Renal pelvis (tissue), 4 donors: ENCODE results near the gene DGAT2. TPM values are rescaled to one million over a fixed set of nuclear protein-coding genes. Genes with fewer than 3 reads are reported as not detected.

ENCODE experiments used
- DNase-seq: peaks from one replicate; pipeline ENCODE4 v3.0.0-alpha.2; 2013
- polyA plus RNA-seq, 3 donors: library from polyadenylated mRNA; unstranded; fragments of 120-200 nt; gene quantifications; one replicate each; pipeline ENCODE4 v1.2.1, GENCODE V29; 2013; ENCODE audit not compliant: insufficient read length in 3 of 3

The DGAT2 gene
- polyA plus RNA-seq, 3 donors = 3.9 to 5.0 (median 4.9) TPM

DNA sequence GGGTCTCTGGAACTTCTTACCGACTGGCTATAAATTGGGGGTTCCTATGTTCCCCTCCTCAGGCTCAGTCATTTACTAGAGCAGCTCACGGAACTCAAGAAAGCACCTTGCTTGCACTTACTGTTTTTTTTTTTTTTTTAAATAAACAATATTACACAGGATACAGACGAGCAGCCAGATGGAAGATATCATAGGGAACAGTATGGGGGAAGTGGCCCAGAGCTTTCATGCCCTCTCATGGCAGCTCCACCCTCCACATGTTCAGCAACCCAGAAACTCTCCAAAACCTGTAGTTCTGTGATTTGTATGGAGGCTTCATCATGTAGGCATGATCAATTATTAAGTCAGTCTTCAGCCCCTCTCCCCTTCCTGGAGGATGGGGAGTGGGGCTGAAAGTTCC, 54.0 kb downstream of the DGAT2 start:
- no peak for DNase-seq

DNA sequence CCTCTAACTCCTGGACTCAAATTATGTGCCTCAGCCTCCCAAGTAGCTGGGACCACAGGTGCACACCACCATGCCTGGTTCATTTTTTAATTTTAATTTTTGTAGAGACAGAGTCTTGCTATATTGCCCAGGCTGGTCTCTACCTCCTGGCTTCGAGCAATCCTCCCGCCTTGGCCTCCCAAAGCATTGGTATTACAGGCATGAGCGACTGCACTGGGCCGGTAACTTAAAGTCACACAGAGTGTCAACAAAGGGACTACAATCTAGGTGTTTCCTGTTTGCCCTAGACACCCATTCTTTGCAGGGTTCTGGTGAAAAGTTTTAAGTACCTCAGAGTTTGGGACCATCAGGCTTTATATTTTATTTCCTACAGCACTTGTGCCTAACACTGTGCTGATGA, 54.8 kb downstream of the DGAT2 start:
- DNase-seq = no peak

DNA sequence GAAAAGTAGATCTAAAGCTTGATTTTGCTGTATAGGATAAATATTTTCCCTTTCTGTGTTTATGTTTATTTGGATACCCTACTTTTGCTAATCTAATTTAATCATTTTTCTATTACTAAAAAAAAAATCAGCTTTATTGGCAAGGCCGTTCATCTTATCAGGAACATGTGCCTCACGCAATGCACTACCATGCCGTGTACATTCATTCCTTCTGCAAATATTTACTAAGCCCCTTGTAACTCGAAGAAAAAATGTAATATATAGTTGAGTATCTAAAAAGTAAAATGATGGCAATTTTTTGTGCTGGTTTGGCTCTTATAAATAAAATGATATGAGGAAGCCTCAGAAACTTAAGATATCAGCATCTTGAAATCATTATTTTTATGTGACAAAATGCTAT, 55.4 kb downstream of the DGAT2 start:
- DNase-seq = no peak

DNA sequence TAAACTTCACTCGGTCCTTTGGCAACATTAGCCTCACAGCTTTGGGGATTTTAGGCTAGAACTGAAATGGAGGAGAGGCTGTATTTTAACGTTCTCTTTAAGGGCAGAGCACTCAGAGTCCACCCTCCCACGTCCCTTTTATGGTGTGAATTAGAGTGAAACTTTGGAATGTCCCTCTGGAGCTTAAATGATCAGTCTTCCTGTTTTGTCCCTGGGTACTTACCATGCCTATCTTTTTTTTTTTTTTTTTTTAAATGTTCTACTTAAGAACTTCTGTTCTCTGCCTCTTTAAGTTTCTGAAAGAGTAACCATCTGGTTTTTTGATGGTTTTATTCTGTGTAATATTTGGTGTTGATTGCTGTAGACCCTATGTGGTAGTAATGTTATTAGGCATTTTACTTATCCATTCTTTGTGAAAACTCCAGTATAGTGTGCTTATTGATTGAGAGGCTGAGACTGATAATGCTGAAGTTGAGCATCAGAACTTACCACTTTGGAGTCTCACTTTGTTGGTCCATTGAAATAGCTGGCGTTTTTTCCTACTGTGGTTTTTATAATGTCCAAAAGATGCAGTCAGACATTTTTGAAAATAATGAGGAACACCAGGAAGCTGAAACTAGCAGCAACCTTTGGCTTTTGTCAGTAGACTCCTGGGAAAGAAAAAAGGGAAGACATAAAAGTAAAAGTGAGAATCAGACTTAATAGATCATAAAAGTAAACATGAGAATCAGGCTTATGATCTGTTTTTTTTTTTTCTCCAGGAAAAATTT, 58.1 kb downstream of the DGAT2 start:
- peak; percentile 35 for DNase-seq

DNA sequence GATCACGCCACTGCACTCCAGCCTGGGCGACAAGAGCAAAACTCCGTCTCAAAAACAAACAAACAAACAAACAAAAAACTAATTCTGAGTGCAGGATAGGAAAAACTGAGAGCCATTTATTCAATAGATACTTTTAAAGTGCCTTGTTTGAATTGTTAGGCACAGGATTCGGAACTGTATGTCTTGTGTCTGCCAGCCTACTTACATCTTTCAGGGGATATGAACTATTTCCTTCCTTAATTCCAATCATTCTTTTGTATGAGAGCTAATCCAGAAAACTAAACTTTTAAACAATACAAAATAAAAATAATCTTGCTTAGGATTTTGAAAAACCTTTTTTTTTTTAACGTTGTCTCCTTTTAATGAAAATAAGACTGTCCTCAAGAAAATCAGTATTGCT, 59.0 kb downstream of the DGAT2 start:
- DNase-seq = no peak

DNA sequence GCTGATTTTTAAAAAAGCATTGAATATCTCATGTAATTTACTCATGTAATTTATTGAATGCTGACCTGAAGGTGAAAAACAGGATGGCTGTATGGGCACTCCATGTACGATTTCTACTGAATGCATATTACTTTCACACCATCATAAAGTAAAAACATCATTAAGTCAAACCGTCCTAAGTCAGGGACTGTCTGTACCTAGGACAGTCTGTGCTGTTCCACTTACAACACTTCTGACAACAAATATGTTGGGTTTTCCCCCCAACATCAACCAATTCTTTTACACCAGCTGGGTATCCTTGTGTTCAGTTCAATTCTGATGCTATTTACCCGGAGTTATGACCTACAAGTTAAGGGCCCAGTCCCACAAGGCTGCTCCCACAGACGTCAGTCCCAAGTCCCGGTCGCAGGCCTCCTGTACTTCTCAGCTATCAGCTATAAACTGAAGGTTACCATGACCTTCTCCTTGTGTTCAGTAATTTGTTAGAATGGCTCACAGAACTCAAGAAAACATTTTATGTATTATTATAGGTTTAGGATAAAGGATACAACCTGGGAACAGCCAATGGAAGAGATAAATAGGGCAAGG, 63.4 kb downstream of the DGAT2 start:
- DNase-seq = no peak

DNA sequence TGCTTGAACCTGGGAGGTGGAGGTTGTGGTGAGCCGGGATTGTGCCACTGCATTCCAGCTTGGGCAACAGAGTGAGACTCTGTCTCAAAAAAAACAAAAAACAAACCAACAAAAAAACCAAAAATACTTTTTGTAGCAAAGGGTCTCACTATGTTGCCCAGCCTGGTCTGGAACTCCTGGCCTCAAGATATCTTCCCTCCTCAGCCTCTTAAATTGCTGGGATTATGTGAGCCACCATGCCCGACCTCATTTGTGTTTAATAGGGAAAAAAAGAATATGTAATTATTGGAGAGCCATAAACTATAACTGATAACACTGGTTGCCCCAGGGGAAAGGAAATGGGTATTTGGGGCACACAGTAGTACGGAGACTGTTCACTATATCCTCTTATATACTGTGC, 66.2 kb downstream of the DGAT2 start:
- no peak for DNase-seq

DNA sequence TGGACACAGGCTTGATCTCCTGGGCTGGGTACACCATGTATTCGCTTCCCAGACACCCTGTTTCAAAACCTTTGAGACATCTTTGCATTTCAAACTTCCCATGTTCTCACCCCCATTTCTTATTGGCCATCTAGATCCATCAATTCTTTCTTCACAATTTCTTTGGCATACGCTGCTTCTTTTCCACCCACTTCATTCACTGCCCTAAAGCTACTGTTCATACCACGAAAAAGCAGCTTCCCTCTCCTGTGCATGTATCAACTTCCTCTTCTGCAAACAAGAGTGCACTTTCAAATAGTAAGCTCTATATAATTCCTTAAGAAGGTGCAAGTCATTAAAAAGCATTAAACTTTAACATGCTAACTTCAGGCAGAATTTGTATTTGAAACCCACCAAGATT, 67.8 kb downstream of the DGAT2 start:
- no peak for DNase-seq

DNA sequence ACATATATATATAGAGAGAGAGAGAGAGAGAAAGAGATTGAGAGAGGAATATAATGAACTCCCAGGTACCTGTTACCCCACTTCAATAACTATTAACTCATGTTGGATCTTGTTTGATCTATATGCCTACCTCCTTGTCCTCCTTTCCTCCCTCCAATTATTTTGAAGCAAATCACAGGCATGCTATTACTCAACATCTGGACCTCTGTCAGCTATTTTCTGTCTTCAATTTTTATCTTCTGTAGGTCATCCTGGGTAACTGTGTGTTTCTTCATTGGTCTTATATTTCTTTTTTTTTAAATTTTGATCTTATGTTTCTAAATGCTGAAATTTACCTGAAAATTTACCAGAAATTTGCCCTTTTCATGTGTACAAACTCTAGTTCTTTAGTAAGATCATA, 71.3 kb downstream of the DGAT2 start:
- DNase-seq = no peak

DNA sequence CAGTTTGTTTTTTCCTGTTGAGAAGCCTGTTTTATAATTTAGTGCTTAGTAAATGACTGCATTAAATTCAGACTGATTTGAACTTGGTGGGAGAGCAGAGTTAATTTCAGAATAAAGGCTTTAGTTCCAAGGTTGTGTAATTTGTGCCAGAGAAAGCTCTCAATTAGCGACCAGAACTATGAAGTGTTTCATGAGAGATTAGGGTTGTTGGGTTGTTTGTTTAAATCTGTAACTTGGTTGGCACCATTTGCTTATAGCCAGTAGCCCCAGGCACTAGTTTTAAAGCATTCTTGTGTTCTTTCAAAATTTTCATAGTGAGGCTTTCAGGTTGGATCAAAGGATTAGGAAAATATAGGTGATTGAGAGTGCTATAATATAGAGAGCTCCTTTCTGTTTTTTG, 71.9 kb downstream of the DGAT2 start:
- DNase-seq = no peak

DNA sequence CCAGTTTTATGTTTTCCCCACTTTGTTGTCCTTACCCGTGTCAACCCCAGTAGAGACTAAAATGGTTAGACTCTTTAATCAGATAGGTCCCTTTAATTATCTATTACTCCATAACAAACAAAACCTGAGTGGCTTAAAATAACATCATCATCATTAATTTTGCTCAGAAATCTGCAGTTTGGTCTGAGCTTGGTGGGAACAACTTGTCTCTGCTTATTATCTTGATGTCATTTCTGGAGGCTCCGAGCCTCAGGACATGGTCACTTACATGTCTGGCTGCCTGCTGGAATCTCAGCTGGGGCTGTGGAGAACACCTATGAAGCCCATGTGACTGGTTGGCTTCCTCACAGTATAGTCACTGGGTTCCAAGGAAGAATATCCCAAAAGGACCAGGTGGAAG, 73.2 kb downstream of the DGAT2 start:
- no peak for DNase-seq

DNA sequence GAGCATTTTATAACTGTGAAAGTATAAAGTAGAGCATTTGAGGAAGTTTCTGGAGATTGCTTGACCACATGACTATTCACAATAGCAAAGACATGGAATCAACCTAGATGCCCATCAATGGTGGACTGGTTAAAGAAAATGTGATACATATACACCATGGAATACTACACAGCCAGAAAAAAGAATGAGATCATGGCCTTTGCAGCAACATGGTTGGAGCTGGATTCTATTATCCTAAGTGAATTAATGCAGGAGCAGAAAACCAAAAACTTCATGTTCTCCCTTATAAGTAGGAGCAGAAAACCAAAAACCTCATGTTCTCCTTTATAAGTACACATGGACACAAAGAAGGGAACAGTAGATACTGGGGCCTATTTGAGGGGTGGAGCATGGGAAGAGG, 76.7 kb downstream of the DGAT2 start:
- DNase-seq = no peak

DNA sequence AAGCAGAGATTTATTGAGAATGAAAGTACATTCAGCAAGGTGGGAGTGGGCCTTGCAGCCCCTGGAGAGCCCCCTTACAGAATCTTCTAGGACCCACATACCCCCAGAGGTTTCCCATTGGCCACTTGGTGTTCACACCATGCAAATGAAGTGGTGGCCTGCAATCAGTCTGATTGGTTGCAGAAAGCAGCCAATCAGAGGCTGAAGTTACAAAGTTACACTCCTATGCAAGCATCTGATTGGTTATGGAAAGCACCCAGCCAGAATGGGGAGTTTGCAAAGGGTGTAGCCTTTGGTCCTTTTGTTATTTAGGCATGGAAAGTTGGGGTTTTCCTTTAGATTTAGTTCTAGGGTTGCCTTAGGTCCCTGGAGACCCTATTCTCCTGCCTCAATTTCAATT, 81.3 kb downstream of the DGAT2 start:
- no peak for DNase-seq

DNA sequence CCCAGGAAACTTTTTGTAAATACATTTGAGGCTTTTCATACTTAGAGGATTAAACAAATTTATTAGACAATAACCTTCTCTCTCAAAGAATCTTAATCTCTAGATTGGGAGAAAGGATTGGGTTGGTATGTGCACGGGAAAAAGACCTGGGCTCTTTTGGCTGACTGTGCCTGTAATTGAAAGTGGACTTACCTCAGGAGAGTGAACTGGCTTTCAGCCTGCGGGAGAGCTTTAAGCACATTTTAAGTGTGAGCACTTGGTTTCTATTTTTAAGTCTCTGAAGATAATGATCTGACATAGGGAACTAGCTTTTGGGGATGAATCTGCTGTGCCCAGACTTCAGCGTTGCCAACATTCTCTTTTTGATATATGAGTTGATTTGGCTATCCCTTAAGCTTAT, 82.2 kb downstream of the DGAT2 start:
- no peak for DNase-seq

Other genes starting within 250 kb of the DGAT2 start
- 10 to 100 TPM; 12.1 to 19.1 (median 13.6) TPM for gene GDPD5, start 242.8 kb upstream of the DGAT2 start, polyA plus RNA-seq
- 100 to 1,000 TPM; 317 to 412 (median 325) TPM for gene SERPINH1, start 206.5 kb upstream of the DGAT2 start, polyA plus RNA-seq
- 1 to 10 TPM; 6.2 to 8.2 (median 7.6) TPM for gene MAP6, start 99.7 kb upstream of the DGAT2 start, polyA plus RNA-seq
- 1 to 10 TPM; 1.0 to 1.5 (median 1.0) TPM for gene MOGAT2, start 50.9 kb upstream of the DGAT2 start, polyA plus RNA-seq
- gene UVRAG, start 46.4 kb downstream of the DGAT2 start, polyA plus RNA-seq = 10 to 100 TPM; 15.6 to 17.3 (median 16.7) TPM